GM18861 (cell line): ENCODE results near the gene ALLC.

Experiments
- ATAC-seq: cut with Tn5 transposase; IDR thresholded peaks from one replicate; pipeline ENCODE4 v1.9.1; 2021; ENCODE audit not compliant: unreplicated experiment

ALLC gene

GRCh38 chr2:3674066-3674845 lies 16.3 kb downstream of the ALLC start:
- no peak for ATAC-seq

- ATAC-seq, result no peak
Observed at GRCh38 chr2:3675687-3676086, 17.7 kb downstream of the ALLC start.

GRCh38 chr2:3677436-3677835 lies 19.4 kb downstream of the ALLC start:
- ATAC-seq, result no peak

- ATAC-seq, result no peak
Observed at GRCh38 chr2:3678212-3678611, 20.2 kb downstream of the ALLC start.

- ATAC-seq, result no peak
Observed at GRCh38 chr2:3679180-3679579, 21.2 kb downstream of the ALLC start.

GRCh38 chr2:3679616-3680393 lies 21.8 kb downstream of the ALLC start:
- ATAC-seq, result no peak

- no peak for ATAC-seq
Observed at GRCh38 chr2:3680548-3681345, 22.7 kb downstream of the ALLC start.

DNA sequence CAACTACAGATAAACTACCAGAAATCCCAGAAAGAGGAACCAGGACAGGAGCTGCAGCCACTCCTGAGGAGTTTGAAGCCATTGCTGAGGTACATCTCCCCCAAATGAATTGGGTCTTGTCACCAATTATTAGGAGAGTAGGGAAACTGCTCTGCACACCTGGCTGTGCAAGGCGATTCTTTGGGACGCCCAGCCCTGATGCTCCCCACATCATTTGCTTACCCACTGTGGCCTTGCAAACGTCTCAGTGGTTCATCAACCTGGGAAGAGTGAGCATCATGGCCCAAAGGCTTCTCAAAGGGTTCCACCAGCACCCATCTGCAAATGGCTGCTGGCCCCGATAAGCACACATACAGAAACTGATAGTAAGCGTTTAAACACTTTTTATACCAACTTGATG lies 23.6 kb downstream of the ALLC start:
- ATAC-seq, result no peak

GRCh38 chr2:3682811-3683210 lies 24.8 kb downstream of the ALLC start:
- ATAC-seq, result no peak

DNA sequence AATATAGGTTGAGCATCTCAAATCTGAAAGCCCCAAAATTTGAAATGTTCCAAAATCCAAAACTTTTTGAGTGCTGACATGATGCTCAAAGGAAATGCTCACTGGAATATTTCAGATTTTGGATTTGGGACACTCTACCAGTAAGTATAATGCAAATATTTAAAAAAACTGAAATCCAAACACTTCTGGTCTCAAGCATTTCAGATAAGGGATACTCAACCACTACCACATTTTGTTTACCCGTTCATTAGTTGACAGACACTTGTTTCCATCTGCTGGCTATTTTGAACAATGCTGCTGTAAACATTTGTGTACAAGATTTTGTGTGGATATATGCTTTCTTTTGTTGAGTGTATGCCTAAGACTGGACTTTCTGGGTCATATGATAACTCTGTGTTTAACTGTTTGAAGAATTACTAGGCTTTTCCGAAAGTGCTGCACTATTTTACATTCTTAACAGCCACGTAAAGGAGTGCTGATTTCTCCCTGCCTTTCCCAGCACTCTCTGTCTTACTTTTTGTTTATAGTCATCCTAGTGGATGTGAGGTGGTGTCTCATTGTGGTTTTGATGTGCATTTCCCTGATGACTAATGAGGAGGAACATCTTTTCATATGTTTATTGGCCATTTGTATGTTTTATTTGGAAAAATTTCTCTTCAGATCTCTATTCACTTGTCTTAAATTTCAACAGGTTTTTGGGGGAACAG lies 25.9 kb downstream of the ALLC start:
- ATAC-seq, result no peak

GRCh38 chr2:3689998-3690748 lies 32.2 kb downstream of the ALLC start:
- no peak for ATAC-seq

GRCh38 chr2:3692375-3692774 lies 34.4 kb downstream of the ALLC start:
- no peak for ATAC-seq

DNA sequence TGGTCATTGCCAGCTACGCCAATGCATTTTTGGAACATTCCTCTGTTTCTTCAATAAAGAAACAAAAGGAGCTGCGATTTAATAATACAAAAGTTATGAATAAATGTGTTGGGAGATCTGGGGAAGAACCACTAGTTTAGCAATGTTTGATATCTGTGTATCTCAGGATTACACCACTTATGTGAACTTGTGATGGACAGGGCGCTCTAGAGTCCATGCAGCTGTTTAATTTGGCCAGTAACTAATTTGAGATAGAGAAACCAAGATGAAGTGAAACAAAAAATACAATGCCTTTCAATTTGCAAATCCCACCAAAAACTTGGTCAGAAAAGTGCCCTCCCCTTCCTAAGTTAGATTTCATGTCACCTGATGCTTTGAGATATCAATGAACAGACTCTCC lies 38.5 kb downstream of the ALLC start:
- no peak for ATAC-seq

- ATAC-seq, result no peak
Observed at GRCh38 chr2:3701071-3701470, 43.1 kb downstream of the ALLC start.

DNA sequence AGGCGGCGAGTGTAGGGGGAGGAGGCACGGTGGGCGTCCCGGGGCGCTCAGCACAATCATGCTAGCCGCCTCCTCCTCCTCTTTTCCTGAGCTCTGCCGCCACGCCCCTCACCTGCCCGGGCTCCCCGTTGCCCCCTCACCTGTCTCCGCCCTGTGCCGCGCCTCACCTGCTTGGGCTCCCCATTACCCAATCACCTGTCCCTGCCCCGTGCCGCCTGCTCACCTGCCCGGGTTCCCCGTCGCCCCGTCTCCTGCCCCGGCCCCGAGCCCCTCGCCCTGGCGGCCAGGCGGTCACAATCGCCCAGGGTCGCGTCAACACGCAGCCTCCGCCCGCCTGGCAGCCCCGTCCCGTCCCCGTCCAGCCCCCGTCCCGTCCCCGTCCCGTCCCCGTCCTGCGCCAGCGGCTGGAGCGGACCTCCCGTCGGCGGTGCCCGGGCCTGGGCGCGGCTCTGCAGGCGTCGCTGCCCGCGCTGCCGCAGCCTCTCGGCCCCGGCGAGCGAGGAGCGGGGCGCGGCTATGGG lies 45.3 kb downstream of the ALLC start, which contains the start of gene DCDC2C:
Gene DCDC2C (plus strand): TSS at position 340 of the 521 bp plus-strand sequence. CDS start 177 bp downstream, at position 517.
- ATAC-seq, result no peak

DNA sequence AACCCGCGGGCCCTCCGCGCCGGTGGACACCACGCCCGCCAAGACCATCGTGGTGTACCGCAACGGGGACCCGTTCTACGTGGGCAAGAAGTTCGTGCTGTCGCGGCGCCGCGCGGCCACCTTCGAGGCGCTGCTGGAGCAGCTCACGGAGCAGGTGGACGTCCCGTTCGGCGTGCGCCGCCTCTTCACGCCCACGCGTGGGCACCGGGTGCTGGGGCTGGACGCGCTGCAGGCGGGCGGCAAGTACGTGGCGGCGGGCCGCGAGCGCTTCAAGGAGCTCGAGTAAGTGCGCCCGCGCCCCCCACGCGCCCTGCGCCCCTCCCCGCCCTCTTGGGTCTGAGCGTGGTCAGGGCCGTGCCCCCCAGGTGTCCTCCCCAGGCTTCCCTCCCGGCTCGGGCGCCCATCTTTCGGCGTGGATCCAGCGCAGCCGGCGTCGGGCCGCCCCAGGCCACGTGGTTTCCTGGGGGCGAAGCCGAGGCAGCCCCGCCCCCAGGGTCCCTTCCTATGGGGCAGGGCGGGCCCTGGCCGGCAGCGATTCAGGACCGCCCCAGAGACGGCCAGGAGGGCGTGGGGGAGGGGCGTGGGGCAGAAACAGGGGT lies 45.9 kb downstream of the ALLC start:
- no peak for ATAC-seq

- ATAC-seq, result no peak
Observed at GRCh38 chr2:3704692-3705091, 46.7 kb downstream of the ALLC start.

- no peak for ATAC-seq
Observed at GRCh38 chr2:3705782-3706181, 47.8 kb downstream of the ALLC start.

- no peak for ATAC-seq
Observed at GRCh38 chr2:3706892-3707291, 48.9 kb downstream of the ALLC start.
